ENCODE data around the gene GPC3.
"Not testable (repeated sequence)": the region's sequence is repeated elsewhere in the genome, so short reads cannot be mapped to it uniquely, and the experiment has no call there.

Gene GPC3

DNA sequence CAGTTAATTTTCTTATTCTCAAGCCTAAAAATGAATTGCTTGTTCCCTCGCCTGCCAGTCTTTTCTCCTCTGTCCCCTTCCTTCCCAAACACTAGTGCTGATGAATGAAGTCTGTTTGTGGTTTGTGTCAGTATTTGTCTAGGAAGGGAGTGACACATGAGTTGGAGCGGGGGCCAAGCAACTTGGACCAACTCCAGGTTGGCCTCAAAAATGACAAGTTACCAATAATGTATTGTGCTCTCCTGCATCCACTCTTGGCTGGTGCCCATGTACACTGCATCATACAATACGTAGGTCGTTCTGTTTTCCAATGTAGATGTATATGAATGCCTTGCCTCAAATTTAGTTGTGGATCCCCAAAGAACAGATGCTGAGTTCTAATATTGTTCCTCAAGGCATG lies 347.1 kb downstream of the GPC3 start:
- DNase-seq, result no peak

- DNase-seq, result no peak
These were observed 347.6 kb downstream of the GPC3 start for GRCh38 chrX:133637765-133638164.

GRCh38 chrX:133636009-133636408 lies 349.4 kb downstream of the GPC3 start:
- no peak for DNase-seq

- no peak for DNase-seq
These were observed 351.0 kb downstream of the GPC3 start for GRCh38 chrX:133634416-133634815.

- DNase-seq, result no peak
These were observed 351.4 kb downstream of the GPC3 start for GRCh38 chrX:133633950-133634349.

- no peak for DNase-seq
These were observed 352.2 kb downstream of the GPC3 start for GRCh38 chrX:133633162-133633561.

GRCh38 chrX:133630362-133630761 lies 355.0 kb downstream of the GPC3 start:
- no peak for DNase-seq

DNA sequence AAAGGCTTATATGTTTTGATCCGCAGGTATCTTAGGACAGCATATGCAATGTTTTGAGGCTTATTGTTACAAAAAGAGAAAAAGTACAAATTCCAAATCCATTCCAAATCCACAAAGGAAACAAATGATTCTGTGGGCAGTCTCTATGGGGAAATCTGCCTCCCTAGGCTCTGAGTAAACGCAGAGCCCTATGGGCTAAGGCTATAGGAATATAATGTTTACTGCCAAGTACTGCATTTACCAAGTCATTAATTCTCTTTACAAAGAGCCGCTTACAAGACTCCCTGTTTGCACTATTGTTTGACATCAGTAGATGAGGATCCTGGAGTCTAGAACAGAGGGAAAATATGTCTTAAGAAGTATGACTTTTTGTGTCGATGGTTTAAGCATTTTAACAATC lies 357.7 kb downstream of the GPC3 start:
- DNase-seq, result no peak

- DNase-seq, result not testable (repeated sequence)
These were observed 364.0 kb downstream of the GPC3 start for GRCh38 chrX:133621384-133621783.

- no peak for DNase-seq
These were observed 373.7 kb downstream of the GPC3 start for GRCh38 chrX:133611676-133612075.

DNA sequence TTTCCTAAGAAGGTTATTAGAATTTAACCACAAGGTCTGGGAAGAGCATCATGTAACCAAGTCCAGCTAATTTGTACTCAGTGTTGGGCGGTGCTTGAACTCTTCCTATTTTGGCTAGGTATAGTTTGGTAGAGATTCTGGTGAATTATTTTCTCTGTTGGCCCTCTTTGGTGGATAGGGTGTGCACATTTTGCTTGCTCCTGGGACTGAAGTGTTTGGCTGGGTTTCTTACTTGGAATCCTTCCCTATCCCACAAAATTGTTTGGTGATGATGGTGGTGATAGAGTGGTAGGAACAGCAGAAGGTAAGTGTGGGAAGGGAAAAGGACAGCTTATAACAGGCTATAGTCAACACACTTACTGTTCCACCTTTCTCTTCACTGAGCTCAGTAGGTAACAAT lies 375.3 kb downstream of the GPC3 start:
- no peak for DNase-seq

DNA sequence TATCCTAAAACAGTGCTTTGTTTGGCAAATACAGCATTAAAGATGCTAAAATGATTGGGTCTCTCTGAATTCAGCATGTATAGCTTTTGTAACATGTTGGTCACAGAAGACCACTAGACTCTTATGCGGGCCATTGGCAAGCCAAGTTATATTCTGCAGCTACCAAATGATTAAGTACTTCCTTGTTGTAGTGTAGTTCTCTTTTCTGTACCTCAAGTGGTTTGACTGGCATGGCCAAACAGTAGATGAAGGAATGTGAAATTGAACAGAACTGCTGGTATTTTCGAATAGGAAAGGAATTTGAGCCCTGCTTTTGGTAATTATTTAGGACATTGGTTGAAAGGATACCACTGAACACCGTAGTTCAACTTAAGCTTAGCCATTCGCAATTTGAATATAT lies 376.2 kb downstream of the GPC3 start:
- DNase-seq, result no peak

DNA sequence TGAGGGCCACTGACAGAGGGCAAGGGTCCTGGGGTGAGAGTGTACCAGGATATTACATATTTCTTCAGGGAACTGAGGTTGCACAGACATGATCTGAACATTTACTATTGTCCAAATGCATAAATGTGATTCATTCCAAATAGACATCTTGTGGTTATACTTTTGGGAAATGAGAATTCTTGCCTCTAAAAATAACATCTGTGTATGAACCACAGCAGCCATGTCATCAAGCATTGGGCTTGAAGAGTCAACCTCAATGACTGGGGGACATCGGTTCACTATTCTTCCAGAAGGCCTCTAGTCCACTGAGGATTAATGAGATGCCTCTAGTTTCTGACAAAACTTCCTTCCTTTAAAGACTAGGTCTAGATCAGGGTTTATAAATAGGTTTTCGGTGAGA lies 377.0 kb downstream of the GPC3 start:
- DNase-seq, result no peak

DNA sequence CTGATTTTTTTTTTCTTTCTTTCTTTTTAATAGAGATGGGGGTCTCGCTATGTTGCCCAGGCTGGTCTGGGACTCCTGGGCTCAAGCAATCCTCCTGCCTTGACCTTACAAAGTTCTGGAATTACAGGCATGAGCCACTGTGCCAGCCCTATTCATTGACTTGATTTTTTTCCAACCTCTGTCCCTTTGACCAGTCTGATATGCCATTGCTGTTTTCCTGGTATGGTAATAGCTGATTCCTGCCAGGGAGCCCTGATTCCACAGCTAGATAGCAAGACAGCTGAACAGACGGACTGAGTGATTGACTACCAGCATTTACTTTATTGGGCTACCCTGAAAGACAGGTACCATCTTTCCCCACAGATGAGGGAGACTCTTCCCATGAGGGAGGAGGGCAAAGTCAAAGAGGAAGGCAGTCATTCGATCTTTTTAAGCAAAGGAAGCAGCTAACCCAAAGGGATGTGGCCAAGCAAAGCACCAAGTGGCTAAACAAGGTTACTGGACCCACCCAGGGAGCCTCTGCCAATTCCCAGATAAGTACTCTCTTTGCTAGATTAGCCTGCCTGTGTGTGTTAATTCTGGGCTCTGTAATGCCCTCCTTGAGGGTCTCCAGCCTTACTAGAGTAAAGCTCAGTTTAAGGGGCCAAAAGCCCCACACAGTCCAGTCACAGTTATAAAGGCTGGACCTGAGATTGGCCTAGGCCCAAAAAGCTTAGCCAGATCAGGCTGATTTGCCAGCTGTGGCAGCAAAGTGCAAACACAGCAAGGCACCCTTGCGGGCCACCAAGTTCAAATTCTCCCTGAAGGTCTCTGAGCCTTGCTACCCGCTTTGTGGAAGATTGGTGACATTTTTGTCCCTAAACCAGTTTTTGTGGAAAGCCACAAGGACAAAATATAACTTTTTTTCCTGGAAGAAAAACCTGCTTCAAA lies 377.7 kb downstream of the GPC3 start:
- no peak for DNase-seq

DNA sequence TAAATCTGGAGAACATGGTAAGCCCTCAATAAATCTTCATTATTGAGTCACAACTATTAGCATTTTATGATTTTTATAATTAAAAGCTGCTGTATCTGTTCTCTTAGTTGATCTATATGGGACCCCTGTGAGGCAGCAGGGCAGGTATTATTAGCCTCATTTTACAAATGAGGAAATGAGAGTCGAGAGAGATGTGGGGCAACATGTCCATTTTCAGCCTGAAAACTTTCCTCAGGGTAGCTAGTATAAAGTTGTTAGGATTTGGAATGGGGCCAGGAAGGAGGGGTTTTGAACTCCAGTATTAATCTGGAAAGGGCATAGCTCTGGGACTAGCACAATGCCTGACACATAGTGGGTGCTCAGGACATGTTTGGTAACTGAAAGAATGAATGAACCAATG lies 378.4 kb downstream of the GPC3 start:
- DNase-seq, result no peak

- DNase-seq, result no peak
These were observed 380.6 kb downstream of the GPC3 start for GRCh38 chrX:133604801-133605200.

DNA sequence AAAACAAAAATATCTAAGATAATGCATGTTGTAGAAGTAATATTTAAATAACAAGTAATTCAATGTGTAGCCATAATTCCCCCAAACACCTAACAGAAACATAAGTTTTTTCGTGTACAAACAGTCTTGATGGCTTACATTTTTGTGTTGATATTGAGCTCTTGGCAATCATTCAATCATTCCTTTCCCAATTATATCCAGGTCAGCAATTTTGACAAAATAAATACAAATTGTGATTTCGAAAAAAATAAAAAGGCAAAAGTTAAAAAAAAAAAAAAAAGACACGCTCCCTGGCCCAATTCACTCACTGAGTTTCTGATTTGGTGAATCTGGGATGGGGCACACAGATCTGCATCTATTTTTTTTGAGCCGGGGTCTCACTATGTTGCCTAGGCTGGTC lies 382.5 kb downstream of the GPC3 start:
- no peak for DNase-seq

GRCh38 chrX:133601116-133601515 lies 384.3 kb downstream of the GPC3 start:
- no peak for DNase-seq

- DNase-seq, result no peak
These were observed 384.9 kb downstream of the GPC3 start for GRCh38 chrX:133600536-133600935.

DNA sequence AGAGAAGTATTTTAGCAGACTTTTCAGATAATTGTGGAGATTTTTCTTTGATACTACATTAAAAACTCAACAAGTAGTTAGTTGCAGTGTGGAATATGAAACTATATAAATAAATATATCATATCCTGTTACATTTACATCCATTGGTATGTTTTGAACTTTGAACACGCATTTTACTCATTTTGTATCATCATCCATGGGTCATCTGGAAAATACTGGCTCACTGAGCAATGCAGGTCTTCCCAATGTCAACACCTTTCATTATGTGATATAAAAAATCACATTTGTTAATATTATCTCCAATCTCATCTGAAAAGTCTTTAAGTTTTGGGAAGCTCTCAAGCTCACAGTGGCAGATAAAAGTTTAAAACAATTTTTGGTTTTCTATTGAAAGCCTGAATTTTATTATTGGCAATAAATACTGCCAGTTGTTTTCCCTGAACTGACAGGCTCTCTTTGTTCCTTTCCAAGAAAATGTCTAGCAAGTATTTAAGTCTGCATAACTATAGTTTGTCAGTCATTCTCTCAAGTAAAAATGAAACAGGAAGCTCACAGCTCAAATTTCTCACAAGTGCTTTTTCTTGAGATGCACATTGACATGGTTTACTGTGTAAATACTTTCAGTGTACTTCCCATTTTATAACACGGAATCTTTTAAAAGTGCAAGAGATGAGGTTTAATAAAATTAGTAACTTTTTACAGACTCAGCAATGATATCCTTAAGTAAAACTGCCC lies 386.6 kb downstream of the GPC3 start:
- DNase-seq, result no peak

DNA sequence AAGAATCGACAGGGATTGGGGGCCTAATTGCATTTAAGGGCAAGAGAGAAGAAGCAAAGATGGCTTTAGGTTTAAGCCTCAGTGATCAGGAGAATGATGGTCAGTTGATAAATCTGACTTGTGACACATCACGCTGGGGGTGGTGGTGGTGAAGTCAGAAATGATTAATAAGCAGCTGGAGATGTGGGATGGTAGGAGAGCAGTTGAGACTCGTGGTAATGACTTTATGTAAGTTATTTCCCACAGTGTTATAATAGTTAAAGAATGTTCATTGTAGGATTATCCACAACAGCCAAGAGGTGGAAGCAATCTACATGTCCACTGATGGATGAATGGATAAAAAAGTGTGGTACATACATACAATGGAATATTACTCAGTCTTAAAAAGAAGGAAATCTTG lies 391.2 kb downstream of the GPC3 start:
- no peak for DNase-seq

- DNase-seq, result no peak
These were observed 391.9 kb downstream of the GPC3 start for GRCh38 chrX:133593531-133593930.

GRCh38 chrX:133590703-133591505 lies 394.5 kb downstream of the GPC3 start:
- no peak for DNase-seq
